ENCODE results near the gene PLEKHA7.

GRCh38 chr11:17000987-17001386, 13.2 kb downstream of the PLEKHA7 start:
- TF ChIP-seq CTCF (IDR thresholded peaks at IDR 0.05) (no peak), POLR2A (IDR thresholded peaks at IDR 0.05) (no peak)

Data from right lobe of liver (tissue), 4 donors.